HepG2 (cell line): Measurements from ENCODE around the gene LRRTM3. TPM values are rescaled to one million over a fixed set of nuclear protein-coding genes. Genes with fewer than 3 reads are reported as not detected.

Experiments used
- ATAC-seq: fragments of 200-7000 bp; cut with Tn5 transposase; 3 replicates; pipeline ENCODE4 v1.9.1; 2020; ENCODE audit warnings: mild to moderate bottlenecking, moderate library complexity
- BruUV-seq: library from RNA; stranded (reverse); fragments of 400-500 nt; replicated peaks from 2 replicates; lab custom pipeline; 2021; lab: Mats Ljungman, UMichigan
- CTCF ChIA-PET: fragments of 300-600 bp; formaldehyde crosslinking; extraction: SDS; loops from one replicate; lab custom pipeline; 2021; ENCODE audit warnings: low total read pairs, inconsistent platforms, low intra/inter-chr PET ratio; lab: Yijun Ruan, JAX
- POLR2A ChIA-PET: fragments of 350-600 bp; sonication (Branson Sonifier 250); formaldehyde crosslinking; loops from one replicate; lab custom pipeline; 2020; ENCODE audit warnings: antibody characterized with exemption, inconsistent platforms; lab: Yijun Ruan, JAX
- DNase-seq: peaks from one replicate; pipeline ENCODE4 v3.0.0-alpha.2; 2015; ENCODE audit warnings: low spot score
- FAIRE-seq: peaks from 3 replicates; lab custom pipeline; 2011; peaks lifted over from hg19 to GRCh38; lab: Jason Lieb, UNC
- H2AFZ ChIP-seq: one replicate; pipeline ENCODE4 v1.6.1; 2011; ENCODE audit warnings: low read length, inconsistent platforms
- H3K27ac ChIP-seq: fragments of 300-600 bp; 3 replicates; pipeline ENCODE4 v1.8.0; 2011; ENCODE audit warnings: mixed run types, mild to moderate bottlenecking, mixed read lengths, low read length, inconsistent platforms; ENCODE audit not compliant: insufficient read depth; ENCODE audit errors: extremely low read length
- H3K27me3 ChIP-seq, 2 experiments: fragments of 200-600 bp in 1 of 2; 2 replicates in 1 of 2; 3 replicates in 1 of 2; pipeline versions ENCODE4 v1.6.0 to v1.8.0; 2011; ENCODE audit warnings: low read length in 2 of 2, mild to moderate bottlenecking in 2 of 2, moderate library complexity in 2 of 2, inconsistent platforms in 1 of 2; ENCODE audit not compliant: insufficient read depth in 2 of 2, control insufficient read depth in 1 of 2
- H3K36me3 ChIP-seq, 2 experiments: fragments of 200-600 bp in 1 of 2; replicated peaks in 1 of 2; 2 replicates in 1 of 2; 3 replicates in 1 of 2; pipeline versions ENCODE4 v1.5.1 to v1.8.0; 2011; ENCODE audit warnings: low read length in 2 of 2, inconsistent platforms in 1 of 2; ENCODE audit not compliant: insufficient read depth in 2 of 2, control insufficient read depth in 1 of 2
- H3K4me1 ChIP-seq: 2 replicates; pipeline ENCODE4 v1.5.1; 2012; ENCODE audit warnings: low read length, inconsistent platforms; ENCODE audit not compliant: insufficient read depth
- H3K4me2 ChIP-seq: 2 replicates; pipeline ENCODE4 v1.6.0; 2011; ENCODE audit warnings: low read depth, low read length, inconsistent platforms
- H3K4me3 ChIP-seq, 3 experiments: fragments of 200-600 bp in 1 of 3; sonication (generic), shearing (Covaris generic) in 1 of 3; replicated peaks in 1 of 3; 2 replicates each; pipeline ENCODE4 v1.5.1; 2011 to 2016; ENCODE audit warnings: low read length in 3 of 3, inconsistent platforms in 2 of 3, low read depth in 2 of 3, mild to moderate bottlenecking in 2 of 3, control low read depth in 1 of 3, mixed read lengths in 1 of 3; ENCODE audit not compliant: insufficient read depth in 1 of 3
- H3K79me2 ChIP-seq: one replicate; pipeline ENCODE4 v1.6.1; 2011; ENCODE audit warnings: low read length, inconsistent platforms; ENCODE audit not compliant: insufficient read depth
- H3K9ac ChIP-seq: 2 replicates; pipeline ENCODE4 v1.6.0; 2011; ENCODE audit warnings: mild to moderate bottlenecking, low read depth, low read length, inconsistent platforms; ENCODE audit not compliant: insufficient read depth
- H3K9me3 ChIP-seq: 2 replicates; pipeline ENCODE4 v1.5.1; 2012; ENCODE audit warnings: mild to moderate bottlenecking, low read length
- H4K20me1 ChIP-seq: 2 replicates; pipeline ENCODE4 v1.6.0; 2011; ENCODE audit warnings: inconsistent platforms, mild to moderate bottlenecking, low read length, moderate library complexity; ENCODE audit not compliant: insufficient read depth
- ARNT2 ChIP-seq: sonication (generic); formaldehyde crosslinking; IDR thresholded peaks from 2 replicates; pipeline ENCODE4 v1.8.0; 2022; ENCODE audit warnings: mild to moderate bottlenecking, low read depth, missing genetic modification reagents, moderate library complexity
- FIP1L1 ChIP-seq: fragments of 200-400 bp; formaldehyde crosslinking; IDR thresholded peaks from 2 replicates; pipeline ENCODE4 v1.6.1; 2018; ENCODE audit warnings: low read depth, mild to moderate bottlenecking, low read length, moderate library complexity, borderline replicate concordance; ENCODE audit not compliant: insufficient read depth
- NCOA1 ChIP-seq: sonication (generic); formaldehyde crosslinking; IDR thresholded peaks from 2 replicates; pipeline ENCODE4 v1.9.0; 2021; ENCODE audit warnings: missing genetic modification reagents
- NCOA5 ChIP-seq: sonication (generic); formaldehyde crosslinking; IDR thresholded peaks from 2 replicates; pipeline ENCODE4 v1.4.0; 2020; ENCODE audit warnings: missing genetic modification reagents
- RARA ChIP-seq: IDR thresholded peaks from 2 replicates; pipeline ENCODE4 v1.6.1; 2016; ENCODE audit warnings: missing genetic modification reagents, missing compliant biosample characterization
- SUZ12 ChIP-seq: fragments of 150-350 bp; IDR thresholded peaks from 2 replicates; pipeline ENCODE4 v1.6.1; 2014; ENCODE audit warnings: low read depth, low read length
- ZFP41 ChIP-seq: sonication (generic); formaldehyde crosslinking; IDR thresholded peaks from 2 replicates; pipeline ENCODE4 v1.4.0; 2020; ENCODE audit warnings: mild to moderate bottlenecking, missing genetic modification reagents, borderline replicate concordance
- ZNF136 ChIP-seq: sonication (generic); formaldehyde crosslinking; IDR thresholded peaks from 2 replicates; pipeline ENCODE4 v1.8.1; 2022; ENCODE audit warnings: low read depth, mild to moderate bottlenecking, moderate library complexity, missing genetic modification reagents
- ZNF441 ChIP-seq: sonication (generic); formaldehyde crosslinking; IDR thresholded peaks from 2 replicates; pipeline ENCODE4 v1.7.0; 2021; ENCODE audit warnings: missing genetic modification reagents, borderline replicate concordance
- ZNF468 ChIP-seq: sonication (generic); formaldehyde crosslinking; IDR thresholded peaks from 2 replicates; pipeline ENCODE4 v1.8.0; 2022; ENCODE audit warnings: mild to moderate bottlenecking, moderate library complexity, missing genetic modification reagents
- WGBS: methylation state at CpG from one replicate; pipeline ENCODE4 v1.1.6; 2017; ENCODE audit warnings: low lambda C conversion rate; 5-methylcytosine and 5-hydroxymethylcytosine counted together
- in situ Hi-C: cut with HindIII; loops from 2 replicates; pipeline ENCODE4 v1.10.0; 2017; ENCODE audit warnings: low pct_unique_long_range_greater_than_20kb; ENCODE audit not compliant: extremely low pct_ligation_motif_present
- intact Hi-C: fragments of 100-400 bp; cut with micrococcal nuclease; formaldehyde crosslinking; loops from one replicate; pipeline ENCODE4 v1.10.0; 2022; ENCODE audit not compliant: unreplicated experiment
- polyA plus RNA-seq, 8 experiments: library from polyadenylated mRNA; depleted of rRNA in 3 of 8; stranded (reverse) in 7 of 8; unstranded in 1 of 8; fragments of >200 nt; fragmentation: Illumina TruSeq in 4 of 8; extraction: Trizol in 4 of 8; gene quantifications; 2 replicates each; pipeline versions ENCODE4 v1.2.1 to v1.2.3, GENCODE V29; 2011 to 2016; ENCODE audit warnings: low read depth in 4 of 8, missing spikeins in 1 of 8, mixed read lengths in 1 of 8; ENCODE audit not compliant: insufficient read depth in 1 of 8
- total RNA-seq, 5 experiments: library from RNA; depleted of rRNA; stranded (reverse); fragments of >200 nt; fragmentation: Illumina TruSeq; extraction: Trizol; gene quantifications; 2 replicates each; pipeline ENCODE4 v1.2.3, GENCODE V29; 2016; ENCODE audit warnings: low read depth in 1 of 5
- TF ChIP-seq, protein P1 (sequence below): sonication (generic); formaldehyde crosslinking; IDR thresholded peaks from 2 replicates; pipeline ENCODE4 v1.4.0; 2020; ENCODE audit warnings: missing genetic modification reagents
- TF ChIP-seq, protein P2 (sequence below): sonication (generic); formaldehyde crosslinking; IDR thresholded peaks from 2 replicates; pipeline ENCODE4 v1.9.0; 2021; ENCODE audit warnings: missing genetic modification reagents, mild to moderate bottlenecking, borderline replicate concordance

Gene LRRTM3
- total and polyA plus RNA-seq, 2 of the 13 experiments (the other 11 are each of a cell fraction or from before 2014, with no cell fraction given) = not detected

DNA sequence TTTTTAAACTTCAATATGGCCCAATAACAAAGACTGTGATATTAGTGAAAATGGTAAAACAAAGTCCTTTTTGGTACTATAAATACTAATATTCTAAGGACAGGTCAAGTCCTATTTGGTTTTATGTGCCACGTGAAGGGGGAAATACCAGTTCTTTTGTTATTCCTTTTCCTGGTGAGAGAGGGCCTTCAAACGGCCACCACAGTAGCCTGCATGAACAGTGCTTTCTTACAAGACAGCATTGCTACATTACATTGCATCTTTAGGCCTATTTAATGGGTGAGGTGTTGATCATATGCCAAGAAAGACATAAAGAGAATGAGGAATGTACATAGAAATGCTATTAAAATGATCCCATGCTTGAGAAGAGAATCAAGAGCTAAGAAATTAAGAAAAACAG lies 214.8 kb downstream of the LRRTM3 start:
- CTCF ChIA-PET = no interaction called here
- intact Hi-C loops = no loop called here
- FAIRE-seq = no peak

More for the DNA sequence above, 214.8 kb downstream of the LRRTM3 start:
- in situ Hi-C loops = no loop called here
- BruUV-seq = no TSS peak
- Histone ChIP-seq H2AFZ (no peak overlapping the region), H3K36me3 (no peaks in the 10 kb centered on the region), H3K27me3 (no peaks in the 10 kb centered on the region), H3K9me3 (no peaks in the 10 kb centered on the region), H3K79me2 (no peaks in the 10 kb centered on the region), H3K27ac (no peak overlapping the region), H3K4me3 (no peak overlapping the region)
- POLR2A ChIA-PET = no interaction called here
- TF ChIP-seq, protein P1, sequence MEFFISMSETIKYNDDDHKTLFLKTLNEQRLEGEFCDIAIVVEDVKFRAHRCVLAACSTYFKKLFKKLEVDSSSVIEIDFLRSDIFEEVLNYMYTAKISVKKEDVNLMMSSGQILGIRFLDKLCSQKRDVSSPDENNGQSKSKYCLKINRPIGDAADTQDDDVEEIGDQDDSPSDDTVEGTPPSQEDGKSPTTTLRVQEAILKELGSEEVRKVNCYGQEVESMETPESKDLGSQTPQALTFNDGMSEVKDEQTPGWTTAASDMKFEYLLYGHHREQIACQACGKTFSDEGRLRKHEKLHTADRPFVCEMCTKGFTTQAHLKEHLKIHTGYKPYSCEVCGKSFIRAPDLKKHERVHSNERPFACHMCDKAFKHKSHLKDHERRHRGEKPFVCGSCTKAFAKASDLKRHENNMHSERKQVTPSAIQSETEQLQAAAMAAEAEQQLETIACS (CRISPR knock-in tag) = no peak
- no peak for TF ChIP-seq FIP1L1
- TF ChIP-seq ZFP41 (CRISPR knock-in tag) = no peak
- TF ChIP-seq, protein P2, sequence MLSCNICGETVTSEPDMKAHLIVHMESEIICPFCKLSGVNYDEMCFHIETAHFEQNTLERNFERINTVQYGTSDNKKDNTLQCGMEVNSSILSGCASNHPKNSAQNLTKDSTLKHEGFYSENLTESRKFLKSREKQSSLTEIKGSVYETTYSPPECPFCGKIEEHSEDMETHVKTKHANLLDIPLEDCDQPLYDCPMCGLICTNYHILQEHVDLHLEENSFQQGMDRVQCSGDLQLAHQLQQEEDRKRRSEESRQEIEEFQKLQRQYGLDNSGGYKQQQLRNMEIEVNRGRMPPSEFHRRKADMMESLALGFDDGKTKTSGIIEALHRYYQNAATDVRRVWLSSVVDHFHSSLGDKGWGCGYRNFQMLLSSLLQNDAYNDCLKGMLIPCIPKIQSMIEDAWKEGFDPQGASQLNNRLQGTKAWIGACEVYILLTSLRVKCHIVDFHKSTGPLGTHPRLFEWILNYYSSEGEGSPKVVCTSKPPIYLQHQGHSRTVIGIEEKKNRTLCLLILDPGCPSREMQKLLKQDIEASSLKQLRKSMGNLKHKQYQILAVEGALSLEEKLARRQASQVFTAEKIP = no peak
- TF ChIP-seq RARA (CRISPR knock-in tag) = no peak
- no peak for TF ChIP-seq ZNF468 (CRISPR knock-in tag)
- TF ChIP-seq NCOA5 (CRISPR knock-in tag) = no peak
- no peak for TF ChIP-seq ZNF441 (CRISPR knock-in tag)
- TF ChIP-seq ARNT2 (CRISPR knock-in tag) = no peak
- no peak for TF ChIP-seq ZNF136 (CRISPR knock-in tag)
- no peak for TF ChIP-seq SUZ12
- TF ChIP-seq NCOA1 (CRISPR knock-in tag) = no peak
- TF ChIP-seq, all 625 proteins: peak for 0
- Histone ChIP-seq H3K4me2 (no peak overlapping the region), H3K9ac (no peak overlapping the region), H3K4me1 (no peaks in the 10 kb centered on the region), H4K20me1 (no peaks in the 10 kb centered on the region)
- no peak for ATAC-seq
- WGBS = 0% methylated on average over 2 of the region's 2 CpGs
- DNase-seq = no peak
